ENCODE results near the gene YPEL4.

YPEL4 gene

GRCh38 chr11:57637626-57638004 is 12.1 kb downstream of the YPEL4 start:
- H3K9ac ChIP-seq: no peak overlapping the region

GRCh38 chr11:57635246-57635645 is 14.5 kb downstream of the YPEL4 start:
- no peaks in the 10 kb centered on the region for H3K4me1 ChIP-seq
- no peak overlapping the region for H3K9ac ChIP-seq
- no peaks in the 10 kb centered on the region for H3K9me3 ChIP-seq (ENCODE audit: control insufficient read depth, low read length)
- no peak overlapping the region for H2AFZ ChIP-seq
- no peak overlapping the region for H3K27ac ChIP-seq
- H3K27me3 ChIP-seq (ENCODE audit: control insufficient read depth, insufficient read depth, low read length): no peaks in the 10 kb centered on the region
- TF ChIP-seq, protein P1, sequence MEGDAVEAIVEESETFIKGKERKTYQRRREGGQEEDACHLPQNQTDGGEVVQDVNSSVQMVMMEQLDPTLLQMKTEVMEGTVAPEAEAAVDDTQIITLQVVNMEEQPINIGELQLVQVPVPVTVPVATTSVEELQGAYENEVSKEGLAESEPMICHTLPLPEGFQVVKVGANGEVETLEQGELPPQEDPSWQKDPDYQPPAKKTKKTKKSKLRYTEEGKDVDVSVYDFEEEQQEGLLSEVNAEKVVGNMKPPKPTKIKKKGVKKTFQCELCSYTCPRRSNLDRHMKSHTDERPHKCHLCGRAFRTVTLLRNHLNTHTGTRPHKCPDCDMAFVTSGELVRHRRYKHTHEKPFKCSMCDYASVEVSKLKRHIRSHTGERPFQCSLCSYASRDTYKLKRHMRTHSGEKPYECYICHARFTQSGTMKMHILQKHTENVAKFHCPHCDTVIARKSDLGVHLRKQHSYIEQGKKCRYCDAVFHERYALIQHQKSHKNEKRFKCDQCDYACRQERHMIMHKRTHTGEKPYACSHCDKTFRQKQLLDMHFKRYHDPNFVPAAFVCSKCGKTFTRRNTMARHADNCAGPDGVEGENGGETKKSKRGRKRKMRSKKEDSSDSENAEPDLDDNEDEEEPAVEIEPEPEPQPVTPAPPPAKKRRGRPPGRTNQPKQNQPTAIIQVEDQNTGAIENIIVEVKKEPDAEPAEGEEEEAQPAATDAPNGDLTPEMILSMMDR (IDR thresholded peaks at IDR 0.05): no peak
- H3K36me3 ChIP-seq (ENCODE audit: control insufficient read depth, insufficient read depth, low read length): no peaks in the 10 kb centered on the region
- H3K4me2 ChIP-seq (ENCODE audit: low read length): no peak overlapping the region
- no peaks in the 10 kb centered on the region for H3K79me2 ChIP-seq
- no peak overlapping the region for H3K4me3 ChIP-seq (ENCODE audit: low read depth, low read length)

More at GRCh38 chr11:57637626-57638004, 12.1 kb downstream of the YPEL4 start:
- Histone ChIP-seq H3K4me2 (ENCODE audit: low read length) (peak overlapping the region; percentile 83), H3K79me2 (no peaks in the 10 kb centered on the region), H3K27ac (no peak overlapping the region), H2AFZ (peak overlapping the region; percentile 97), H3K36me3 (ENCODE audit: control insufficient read depth, insufficient read depth, low read length) (no peaks in the 10 kb centered on the region), H3K4me1 (no peaks in the 10 kb centered on the region), H3K27me3 (ENCODE audit: control insufficient read depth, insufficient read depth, low read length) (no peaks in the 10 kb centered on the region), H3K4me3 (ENCODE audit: low read depth, low read length) (peak overlapping the region; percentile 73), H3K9me3 (ENCODE audit: control insufficient read depth, low read length) (no peaks in the 10 kb centered on the region)
- TF ChIP-seq, protein P1 (IDR thresholded peaks at IDR 0.05): no peak

- Histone ChIP-seq H3K79me2 (no peaks in the 10 kb centered on the region), H3K4me3 (ENCODE audit: low read depth, low read length) (no peak overlapping the region), H3K36me3 (ENCODE audit: control insufficient read depth, insufficient read depth, low read length) (no peaks in the 10 kb centered on the region), H3K4me1 (no peaks in the 10 kb centered on the region), H3K9ac (no peak overlapping the region), H3K27ac (no peak overlapping the region), H3K4me2 (ENCODE audit: low read length) (no peak overlapping the region), H2AFZ (no peak overlapping the region), H3K27me3 (ENCODE audit: control insufficient read depth, insufficient read depth, low read length) (no peaks in the 10 kb centered on the region), H3K9me3 (ENCODE audit: control insufficient read depth, low read length) (no peaks in the 10 kb centered on the region)
- TF ChIP-seq, protein P1 (IDR thresholded peaks at IDR 0.05): no peak
Observed at GRCh38 chr11:57634311-57634710, 15.4 kb downstream of the YPEL4 start.

DNA sequence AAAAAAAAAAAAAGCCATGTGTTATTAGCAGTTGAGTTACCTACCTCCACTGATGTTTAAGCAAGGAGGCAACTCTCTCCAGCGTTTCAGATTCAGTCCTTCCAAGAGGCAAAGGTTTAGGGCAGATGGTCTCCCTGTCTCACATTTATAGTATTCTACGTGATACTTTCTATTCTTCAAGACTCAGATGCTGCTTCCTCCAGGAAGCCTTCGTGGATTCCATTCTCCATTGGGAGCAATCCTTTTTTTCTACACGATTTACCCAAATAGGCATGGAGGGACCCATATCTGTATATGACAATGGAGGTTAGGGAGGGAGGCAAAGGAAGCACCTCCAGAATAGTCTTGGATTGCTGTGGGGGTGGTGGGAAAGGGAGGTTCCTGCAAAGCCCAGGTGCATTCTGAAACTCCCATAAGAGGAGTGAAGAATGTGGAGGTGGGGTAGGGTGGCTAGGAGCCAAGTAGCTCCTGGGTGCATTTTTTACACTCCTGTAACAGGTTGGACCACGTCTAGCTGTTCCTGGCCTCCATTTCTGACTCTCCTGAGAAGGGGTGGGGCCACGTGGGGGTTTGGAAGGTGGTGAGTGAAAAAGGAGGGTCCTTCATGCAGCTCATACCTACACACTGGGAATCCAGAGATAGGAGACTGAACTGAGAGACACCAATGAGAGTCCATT is 16.2 kb downstream of the YPEL4 start:
- Histone ChIP-seq H3K79me2 (no peaks in the 10 kb centered on the region), H3K36me3 (ENCODE audit: control insufficient read depth, insufficient read depth, low read length) (no peaks in the 10 kb centered on the region), H3K9me3 (ENCODE audit: control insufficient read depth, low read length) (no peaks in the 10 kb centered on the region), H3K27ac (no peak overlapping the region), H3K27me3 (ENCODE audit: control insufficient read depth, insufficient read depth, low read length) (no peaks in the 10 kb centered on the region), H3K9ac (no peak overlapping the region), H3K4me2 (ENCODE audit: low read length) (no peak overlapping the region), H2AFZ (no peak overlapping the region), H3K4me1 (no peaks in the 10 kb centered on the region), H3K4me3 (ENCODE audit: low read depth, low read length) (no peak overlapping the region)
- TF ChIP-seq, protein P1 (IDR thresholded peaks at IDR 0.05): no peak

DNA sequence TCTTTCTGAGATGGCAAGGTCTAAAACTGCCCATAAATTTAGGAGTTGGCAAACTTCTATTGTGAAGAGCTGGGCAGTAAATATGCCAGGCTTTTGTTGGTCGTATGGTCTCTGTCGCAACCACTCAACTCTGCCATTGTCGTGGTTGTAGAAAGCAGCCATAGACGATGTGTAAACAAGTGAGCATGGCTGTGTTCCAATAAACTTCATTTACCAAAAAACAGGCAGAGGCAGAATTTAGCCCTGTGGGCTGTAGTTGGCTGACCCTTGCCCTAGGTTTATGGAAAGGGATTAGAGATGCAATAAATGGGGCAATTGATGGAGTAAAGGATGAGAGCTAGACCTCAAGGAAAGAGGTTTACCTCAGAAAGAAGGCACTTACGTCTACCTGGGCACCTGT is 17.6 kb downstream of the YPEL4 start:
- Histone ChIP-seq H3K27ac (no peak overlapping the region), H3K9ac (no peak overlapping the region), H3K4me1 (no peaks in the 10 kb centered on the region), H2AFZ (no peak overlapping the region), H3K27me3 (ENCODE audit: control insufficient read depth, insufficient read depth, low read length) (no peaks in the 10 kb centered on the region), H3K79me2 (no peaks in the 10 kb centered on the region), H3K36me3 (ENCODE audit: control insufficient read depth, insufficient read depth, low read length) (no peaks in the 10 kb centered on the region), H3K4me2 (ENCODE audit: low read length) (no peak overlapping the region), H3K4me3 (ENCODE audit: low read depth, low read length) (no peak overlapping the region), H3K9me3 (ENCODE audit: control insufficient read depth, low read length) (no peaks in the 10 kb centered on the region)
- TF ChIP-seq, protein P1 (IDR thresholded peaks at IDR 0.05): no peak

Data from parathyroid adenoma (tissue), 2 donors.